Fibroblast of skin of scalp (primary cell): ENCODE results near the gene GREB1L.

Experiments used
- DNase-seq: peaks from one replicate; pipeline ENCODE4 v3.0.0-alpha.2; 2013

The GREB1L gene

GRCh38 chr18:21451851-21452250 is 209.8 kb downstream of the GREB1L start:
- DNase-seq: no peak

- no peak for DNase-seq
These were observed 210.3 kb downstream of the GREB1L start for GRCh38 chr18:21452276-21452780.

DNA sequence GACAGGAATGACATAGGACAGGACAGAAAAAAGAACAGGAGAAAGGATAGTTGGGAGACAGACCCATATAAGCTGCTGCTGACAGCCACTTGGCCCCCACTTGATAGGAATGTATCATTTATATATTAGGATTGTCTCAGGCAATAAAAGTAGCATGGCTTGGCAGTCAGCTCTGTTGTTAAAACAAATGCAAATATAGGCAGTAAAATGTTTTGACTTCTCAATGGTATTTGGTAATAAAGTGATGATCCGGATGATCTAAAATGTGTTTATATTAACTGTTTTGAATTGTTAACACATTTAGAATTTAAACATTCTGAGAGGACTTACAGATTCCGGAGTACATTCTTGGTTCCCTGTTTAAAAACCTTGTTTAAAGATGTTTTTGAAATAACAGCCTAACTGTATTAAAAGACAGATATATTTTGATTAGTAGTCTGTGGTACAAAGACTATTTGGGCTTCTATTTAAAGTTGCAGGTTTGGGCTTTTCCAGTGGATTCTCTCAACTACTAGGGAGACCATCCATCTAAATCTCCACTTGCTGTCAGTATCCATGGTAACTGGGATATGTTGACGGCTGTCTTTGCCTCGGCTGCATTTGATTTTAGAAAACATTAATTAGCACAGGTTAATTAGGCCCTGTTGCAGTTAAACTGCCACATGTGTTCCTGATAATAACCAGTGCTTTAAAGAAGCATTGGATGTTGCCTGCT is 210.9 kb downstream of the GREB1L start:
- DNase-seq: peak; percentile 22

GRCh38 chr18:21453511-21453901 is 211.5 kb downstream of the GREB1L start:
- no peak for DNase-seq

GRCh38 chr18:21454725-21455124 is 212.7 kb downstream of the GREB1L start:
- DNase-seq: no peak

DNA sequence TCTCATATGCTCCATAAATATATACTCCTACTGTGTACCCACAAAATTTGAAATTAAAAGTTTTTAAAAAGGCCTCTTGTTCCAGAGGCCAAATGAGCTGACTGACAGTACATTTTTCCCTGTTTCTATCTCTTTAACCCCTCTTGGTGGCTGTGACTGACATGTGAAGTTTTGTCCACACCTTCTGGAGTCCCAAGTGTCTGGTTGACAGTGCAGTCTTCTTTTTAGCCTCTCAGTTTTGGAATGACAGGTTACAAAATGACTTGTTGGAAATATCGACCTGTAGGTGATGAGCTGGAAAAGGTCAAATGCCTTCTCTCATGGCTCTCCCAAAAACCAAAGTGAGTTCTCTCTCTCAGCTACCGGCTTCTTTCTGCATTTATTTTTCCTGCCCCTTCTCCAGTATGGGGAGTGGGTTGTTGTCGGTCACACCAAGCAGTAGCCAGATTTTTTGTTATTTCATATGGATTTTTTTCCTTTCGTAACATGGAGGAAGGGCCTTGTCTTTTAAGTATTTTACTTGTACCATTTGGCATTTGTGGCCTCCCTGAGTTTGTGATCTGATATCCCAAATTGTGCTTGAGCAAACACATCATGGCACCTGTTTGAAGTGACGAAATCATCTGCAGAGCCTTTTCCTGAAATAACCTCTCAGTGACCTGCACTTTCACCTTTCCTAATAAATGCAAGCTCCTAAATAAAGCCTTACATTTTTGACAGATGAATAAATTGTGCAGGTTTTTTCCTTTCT is 214.6 kb downstream of the GREB1L start:
- DNase-seq: no peak

GRCh38 chr18:21457179-21457535 is 215.1 kb downstream of the GREB1L start:
- no peak for DNase-seq

DNA sequence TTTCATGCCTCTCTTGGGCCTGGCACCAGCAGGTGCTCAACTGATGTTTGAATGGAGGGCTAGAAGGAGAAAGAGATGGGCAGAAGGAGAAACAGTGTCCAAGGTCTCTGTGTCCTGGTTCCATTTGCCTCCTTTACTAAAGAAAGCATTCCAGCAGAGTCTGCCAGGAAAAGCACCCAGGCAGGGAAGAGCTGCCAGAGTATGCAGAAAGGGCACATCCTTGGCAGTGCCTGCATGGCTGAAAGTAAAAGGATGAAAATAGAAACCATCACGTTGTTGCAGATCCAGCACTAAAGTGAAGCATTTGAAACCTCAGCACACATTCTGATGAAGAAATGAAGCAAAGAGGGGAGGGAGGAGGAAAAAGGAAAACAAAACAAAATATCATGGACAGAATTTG is 216.3 kb downstream of the GREB1L start:
- no peak for DNase-seq

- DNase-seq: no peak
These were observed 216.8 kb downstream of the GREB1L start for GRCh38 chr18:21458788-21459187.

- no peak for DNase-seq
These were observed 217.8 kb downstream of the GREB1L start for GRCh38 chr18:21459706-21460286.

DNA sequence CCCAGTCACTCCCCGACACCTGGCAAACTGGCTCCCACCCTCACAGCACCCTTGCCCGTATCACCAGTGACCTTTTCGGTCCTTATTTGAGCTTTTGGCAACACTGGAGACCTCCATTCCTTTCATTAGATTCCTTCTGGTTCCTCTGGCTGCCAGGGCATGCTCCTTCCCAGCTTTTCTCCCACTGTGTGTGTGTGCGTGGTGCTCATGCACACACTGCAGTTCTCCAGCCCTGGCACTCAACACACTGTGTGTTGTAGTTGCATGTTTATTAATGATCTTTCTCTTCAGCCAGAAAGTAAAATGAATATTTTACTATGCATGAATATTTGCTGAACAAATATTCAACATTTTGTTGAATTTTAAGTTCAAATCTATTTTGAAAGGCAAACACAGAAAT is 219.4 kb downstream of the GREB1L start:
- DNase-seq: no peak

DNA sequence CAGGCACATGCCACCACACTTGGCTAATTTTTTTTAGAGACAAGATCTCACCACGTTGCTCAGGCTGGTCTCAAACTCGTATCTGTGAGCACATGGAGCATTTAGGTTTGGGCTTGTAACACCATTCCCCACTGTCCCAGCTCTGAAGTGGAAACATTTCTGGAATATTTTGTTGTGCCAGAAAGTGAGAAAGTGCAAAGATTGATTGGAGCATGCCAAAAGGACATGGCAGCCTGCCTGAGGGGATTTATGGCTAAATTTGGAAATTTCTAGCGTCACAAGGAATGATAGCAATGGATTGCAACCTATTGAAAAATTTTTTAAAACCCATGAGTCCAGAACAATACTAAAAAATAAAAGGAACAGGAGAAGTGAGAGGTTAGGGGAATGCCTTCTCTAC is 221.7 kb downstream of the GREB1L start:
- DNase-seq: peak; percentile 20

- no peak for DNase-seq
These were observed 226.6 kb downstream of the GREB1L start for GRCh38 chr18:21468514-21469164.

DNA sequence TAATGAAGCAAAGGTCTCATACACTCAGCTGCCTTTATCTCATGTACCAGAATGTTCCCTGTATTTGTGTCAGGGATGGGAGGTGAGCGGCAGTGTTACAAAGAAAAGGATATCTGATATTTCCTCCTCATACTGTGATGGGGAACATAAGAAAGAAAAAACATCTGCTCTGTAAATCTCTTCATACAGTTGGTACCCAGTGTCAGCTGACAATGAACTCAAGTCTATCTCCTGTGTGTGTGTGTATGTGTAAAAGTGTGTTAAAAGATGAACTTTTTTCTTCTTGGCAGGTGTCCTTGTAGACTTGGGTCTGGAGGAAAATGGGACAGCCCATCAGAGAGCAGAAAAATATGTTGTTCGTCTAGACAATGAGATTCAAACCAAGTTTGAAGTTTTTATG is 230.7 kb downstream of the GREB1L start:
- DNase-seq: no peak

GRCh38 chr18:21474621-21475020 is 232.6 kb downstream of the GREB1L start:
- no peak for DNase-seq

- no peak for DNase-seq
These were observed 237.7 kb downstream of the GREB1L start for GRCh38 chr18:21479721-21480120.

- no peak for DNase-seq
These were observed 239.7 kb downstream of the GREB1L start for GRCh38 chr18:21481739-21482138.

DNA sequence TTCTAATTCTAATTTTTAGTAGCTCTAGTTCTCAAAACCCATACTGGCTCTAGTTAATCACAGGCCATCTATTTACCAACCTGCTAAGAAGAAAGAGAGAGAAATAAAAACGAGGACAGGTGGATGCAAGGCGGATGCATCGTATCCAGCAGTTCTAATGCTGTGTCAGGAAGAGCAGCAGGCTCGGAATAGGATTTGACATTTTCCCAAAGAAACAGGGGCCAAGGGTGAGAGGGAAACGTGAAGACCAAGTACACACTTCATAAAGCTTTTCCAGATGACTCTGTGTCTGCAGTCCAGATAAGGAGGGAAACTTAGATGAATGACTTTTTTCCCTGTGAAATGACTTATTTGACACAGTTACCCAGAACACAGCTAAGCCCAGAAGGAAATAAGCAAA is 241.0 kb downstream of the GREB1L start:
- no peak for DNase-seq

GRCh38 chr18:21484851-21485636 is 243.0 kb downstream of the GREB1L start:
- DNase-seq: peak; percentile 10

DNA sequence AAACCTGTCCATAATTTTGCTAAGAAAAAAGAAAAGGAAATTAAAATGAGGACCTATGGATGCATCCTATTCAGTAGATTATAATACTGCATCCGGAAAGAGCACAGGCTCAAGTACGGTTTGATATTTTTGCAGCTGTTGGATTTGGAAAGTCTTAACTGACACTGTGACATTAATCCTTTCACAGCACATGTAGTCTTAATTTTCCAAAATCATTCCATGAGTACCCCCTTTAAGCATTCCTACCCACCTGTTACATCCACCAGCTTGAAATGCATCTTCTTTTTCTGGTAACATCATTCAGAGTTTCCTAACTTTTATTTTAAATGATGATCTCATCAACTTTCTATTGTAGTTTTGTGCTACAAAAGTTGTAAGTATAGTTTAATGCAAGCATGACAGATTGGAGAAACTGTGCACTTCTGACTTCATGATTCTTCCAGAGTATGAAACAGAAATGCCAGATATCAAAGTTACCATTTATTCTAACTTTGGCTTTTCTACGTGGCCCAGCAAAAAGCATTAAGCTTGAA is 244.9 kb downstream of the GREB1L start:
- DNase-seq: no peak

- DNase-seq: peak; percentile 42
These were observed 247.2 kb downstream of the GREB1L start for GRCh38 chr18:21489119-21489750.
